CD4-positive, alpha-beta T cell (primary cell): ENCODE data around the gene LUZP4. TPM values are rescaled to one million over a fixed set of nuclear protein-coding genes. Genes with fewer than 3 reads are reported as not detected.
"Not testable (repeated sequence)": the region's sequence is repeated elsewhere in the genome, so short reads cannot be mapped to it uniquely, and the experiment has no call there.

Source experiments
- ATAC-seq: fragments of 200-7000 bp; cut with Tn5 transposase; one replicate; pipeline ENCODE4 v1.10.0; 2022; ENCODE audit warnings: mild to moderate bottlenecking; ENCODE audit not compliant: poor library complexity
- CTCF ChIA-PET: fragments of 350-600 bp; sonication (Branson Sonifier 250); formaldehyde crosslinking; loops from one replicate; lab custom pipeline; 2021; ENCODE audit warnings: antibody characterized with exemption, inconsistent platforms; lab: Charles Lee
- POLR2A ChIA-PET: fragments of 350-600 bp; sonication (Branson Sonifier 250); formaldehyde crosslinking; loops from one replicate; lab custom pipeline; 2021; ENCODE audit warnings: antibody characterized with exemption, inconsistent platforms; lab: Charles Lee
- DNase-seq, 14 experiments: peaks; one replicate each; pipeline ENCODE4 v3.0.0-alpha.2; 2013 to 2020; ENCODE audit warnings: mixed read lengths in 2 of 14
- H3K27ac ChIP-seq, 2 donors: one replicate each; pipeline versions ENCODE4 v1.5.1 to v1.7.0; 2013; ENCODE audit warnings: low read length in 2 of 2, low read depth in 1 of 2, mild to moderate bottlenecking in 1 of 2
- H3K27me3 ChIP-seq, 2 experiments: 1 replicate in 1 of 2; 2 replicates in 1 of 2; pipeline versions ENCODE4 v1.6.1 to v1.7.0; 2013; ENCODE audit warnings: low read length in 2 of 2, control low read depth in 1 of 2, mild to moderate bottlenecking in 1 of 2, moderate library complexity in 1 of 2; ENCODE audit not compliant: insufficient read depth in 2 of 2, control insufficient read depth in 1 of 2
- H3K36me3 ChIP-seq: one replicate; pipeline ENCODE4 v1.6.1; 2013; ENCODE audit warnings: low read length, control low read depth; ENCODE audit not compliant: insufficient read depth
- H3K4me1 ChIP-seq: one replicate; pipeline ENCODE4 v1.6.1; 2013; ENCODE audit warnings: low read length, control low read depth; ENCODE audit not compliant: insufficient read depth
- H3K4me3 ChIP-seq: one replicate; pipeline ENCODE4 v1.5.1; 2013; ENCODE audit warnings: mild to moderate bottlenecking, low read length, moderate library complexity
- H3K9me3 ChIP-seq, 2 experiments: 1 replicate in 1 of 2; 2 replicates in 1 of 2; pipeline versions ENCODE4 v1.6.1 to v1.7.0; 2013; ENCODE audit warnings: low read length in 2 of 2, mild to moderate bottlenecking in 2 of 2, control low read depth in 1 of 2, moderate library complexity in 1 of 2; ENCODE audit not compliant: control insufficient read depth in 1 of 2, insufficient read depth in 1 of 2
- H3K27ac Mint-ChIP-seq: one replicate; pipeline ENCODE4 v1.8.0; 2020; ENCODE audit warnings: mixed read lengths
- H3K27me3 Mint-ChIP-seq: one replicate; pipeline ENCODE4 v1.8.0; 2021; ENCODE audit warnings: mixed read lengths
- H3K36me3 Mint-ChIP-seq: one replicate; pipeline ENCODE4 v1.8.0; 2021; ENCODE audit warnings: low read depth, mixed read lengths
- H3K4me1 Mint-ChIP-seq: one replicate; pipeline ENCODE4 v1.8.0; 2021; ENCODE audit warnings: low read depth, mixed read lengths
- H3K4me3 Mint-ChIP-seq: one replicate; pipeline ENCODE4 v1.8.0; 2020; ENCODE audit warnings: mild to moderate bottlenecking, mixed read lengths
- H3K9me3 Mint-ChIP-seq: one replicate; pipeline ENCODE4 v1.8.0; 2020; ENCODE audit warnings: mixed read lengths
- intact Hi-C, 2 experiments: fragments of 100-400 bp; cut with DNase I in 1 of 2; cut with micrococcal nuclease in 1 of 2; formaldehyde crosslinking; loops; one replicate each; pipeline versions ENCODE4 v1.15.1 to v1.9.0; 2023 to 2025; cut with DNase I, micrococcal nuclease
- total RNA-seq, 174 experiments: library from RNA in 2 of 174; stranded (reverse) in 2 of 174; gene quantifications; one replicate each; pipeline ENCODE4 v1.2.3 and lab custom pipeline; 2021 to 2026
- TF ChIP-seq, protein P1 (sequence below): fragments of 200-600 bp; IDR thresholded peaks from one replicate; pipeline ENCODE4 v1.8.0; 2022; ENCODE audit warnings: antibody characterized with exemption, mild to moderate bottlenecking

LUZP4 gene
- total RNA-seq, 2 experiments from 2014 or later, result not detected

- no peak overlapping the region for H3K27ac Mint-ChIP-seq
- no peak overlapping the region for H3K4me3 Mint-ChIP-seq
- no peaks in the 10 kb centered on the region for H3K36me3 Mint-ChIP-seq
- TF ChIP-seq, protein P1, sequence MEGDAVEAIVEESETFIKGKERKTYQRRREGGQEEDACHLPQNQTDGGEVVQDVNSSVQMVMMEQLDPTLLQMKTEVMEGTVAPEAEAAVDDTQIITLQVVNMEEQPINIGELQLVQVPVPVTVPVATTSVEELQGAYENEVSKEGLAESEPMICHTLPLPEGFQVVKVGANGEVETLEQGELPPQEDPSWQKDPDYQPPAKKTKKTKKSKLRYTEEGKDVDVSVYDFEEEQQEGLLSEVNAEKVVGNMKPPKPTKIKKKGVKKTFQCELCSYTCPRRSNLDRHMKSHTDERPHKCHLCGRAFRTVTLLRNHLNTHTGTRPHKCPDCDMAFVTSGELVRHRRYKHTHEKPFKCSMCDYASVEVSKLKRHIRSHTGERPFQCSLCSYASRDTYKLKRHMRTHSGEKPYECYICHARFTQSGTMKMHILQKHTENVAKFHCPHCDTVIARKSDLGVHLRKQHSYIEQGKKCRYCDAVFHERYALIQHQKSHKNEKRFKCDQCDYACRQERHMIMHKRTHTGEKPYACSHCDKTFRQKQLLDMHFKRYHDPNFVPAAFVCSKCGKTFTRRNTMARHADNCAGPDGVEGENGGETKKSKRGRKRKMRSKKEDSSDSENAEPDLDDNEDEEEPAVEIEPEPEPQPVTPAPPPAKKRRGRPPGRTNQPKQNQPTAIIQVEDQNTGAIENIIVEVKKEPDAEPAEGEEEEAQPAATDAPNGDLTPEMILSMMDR, result no peak
- intact Hi-C loops, result no loop called here
- H3K4me1 ChIP-seq, result no peaks in the 10 kb centered on the region
- CTCF ChIA-PET, result interaction anchor here (1.5 kb wide), 1 partner anchor 14 kb away, joined by 4 read pairs; no protein-coding TSS in a partner anchor
- no peaks in the 10 kb centered on the region for H3K36me3 ChIP-seq
- H3K9me3 Mint-ChIP-seq, result no peaks in the 10 kb centered on the region
- ATAC-seq (no peak), DNase-seq (no peak)
- H3K27me3 ChIP-seq, result no peaks in the 10 kb centered on the region
- POLR2A ChIA-PET, result no interaction called here
- H3K27me3 Mint-ChIP-seq, result no peaks in the 10 kb centered on the region
- H3K27ac ChIP-seq, result no peak overlapping the region
- no peak overlapping the region for H3K4me3 ChIP-seq
- H3K4me1 Mint-ChIP-seq, result no peaks in the 10 kb centered on the region
- no peaks in the 10 kb centered on the region for H3K9me3 ChIP-seq
Observed at GRCh38 chrX:115344885-115345614, 55.5 kb downstream of the LUZP4 start.

GRCh38 chrX:115345615-115346014 lies 56.1 kb downstream of the LUZP4 start:
- no peaks in the 10 kb centered on the region for H3K4me1 Mint-ChIP-seq
- no peak overlapping the region for H3K27ac Mint-ChIP-seq
- Histone ChIP-seq H3K27ac (no peak overlapping the region), H3K27me3 (no peaks in the 10 kb centered on the region), H3K4me3 (no peak overlapping the region), H3K36me3 (no peaks in the 10 kb centered on the region), H3K4me1 (no peaks in the 10 kb centered on the region), H3K9me3 (peaks cover 0 to 1% of the 10 kb centered on the region in 2 experiments)
- intact Hi-C loops, result no loop called here
- POLR2A ChIA-PET, result no interaction called here
- CTCF ChIA-PET, result no interaction called here
- H3K9me3 Mint-ChIP-seq, result no peaks in the 10 kb centered on the region
- TF ChIP-seq, protein P1, result no peak
- H3K4me3 Mint-ChIP-seq, result no peak overlapping the region
- DNase-seq (no peak), ATAC-seq (no peak)
- no peaks in the 10 kb centered on the region for H3K27me3 Mint-ChIP-seq
- no peaks in the 10 kb centered on the region for H3K36me3 Mint-ChIP-seq

DNA sequence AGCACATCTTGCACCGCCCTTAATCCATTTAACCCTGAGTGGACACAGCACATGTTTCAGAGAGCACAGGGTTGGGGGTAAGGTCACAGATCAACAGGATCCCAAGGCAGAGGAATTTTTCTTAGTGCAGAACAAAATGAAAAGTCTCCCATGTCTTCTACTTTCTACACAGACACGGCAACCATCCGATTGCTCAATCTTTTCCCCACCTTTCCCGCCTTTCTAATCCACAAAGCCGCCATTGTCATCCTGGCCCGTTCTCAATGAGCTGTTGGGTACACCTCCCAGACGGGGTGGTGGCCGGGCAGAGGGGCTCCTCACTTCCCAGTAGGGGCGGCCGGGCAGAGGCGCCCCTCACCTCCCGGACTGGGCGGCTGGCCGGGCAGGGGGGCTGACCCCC lies 57.2 kb downstream of the LUZP4 start:
- H3K36me3 ChIP-seq, H3K4me1 Mint-ChIP-seq, H3K9me3 ChIP-seq, intact Hi-C loops, H3K27ac ChIP-seq, H3K4me3 Mint-ChIP-seq, ATAC-seq, DNase-seq, H3K27me3 ChIP-seq, POLR2A ChIA-PET, H3K27me3 Mint-ChIP-seq, H3K4me3 ChIP-seq, H3K27ac Mint-ChIP-seq, H3K9me3 Mint-ChIP-seq, CTCF ChIA-PET, H3K36me3 Mint-ChIP-seq, H3K4me1 ChIP-seq: not testable (repeated sequence)
